IMR-90 (cell line): Measurements from ENCODE around the gene TMEM107. TPM values are rescaled to one million over a fixed set of nuclear protein-coding genes. Genes with fewer than 3 reads are reported as not detected.

Source experiments
- ATAC-seq: fragments of 200-7000 bp; cut with Tn5 transposase; 2 replicates; pipeline ENCODE4 v1.9.1; 2020; ENCODE audit warnings: low read depth, mild to moderate bottlenecking, moderate library complexity
- BruUV-seq: library from RNA; stranded (reverse); fragments of 400-500 nt; replicated peaks from 2 replicates; lab custom pipeline; 2021; lab: Mats Ljungman, UMichigan
- CTCF ChIA-PET: fragments of 300-600 bp; formaldehyde crosslinking; extraction: SDS; loops from one replicate; lab custom pipeline; 2021; ENCODE audit warnings: antibody characterized with exemption; lab: Yijun Ruan, JAX
- POLR2A ChIA-PET: fragments of 300-600 bp; sonication (Branson Sonifier 250); formaldehyde crosslinking; loops from one replicate; lab custom pipeline; 2022; ENCODE audit warnings: antibody characterized with exemption; ENCODE audit not compliant: unreplicated experiment; lab: Charles Lee
- DNase-seq: peaks from one replicate; pipeline ENCODE4 v3.0.0; 2013
- H2AFZ ChIP-seq: replicated peaks from 2 replicates; pipeline ENCODE3; 2013; ENCODE audit warnings: low read length, mild to moderate bottlenecking; ENCODE audit not compliant: poor library complexity
- H2AK5ac ChIP-seq: 2 replicates; pipeline ENCODE4 v1.6.1; 2013; ENCODE audit warnings: low read depth, low read length, inconsistent platforms
- H2AK9ac ChIP-seq: replicated peaks from 2 replicates; pipeline ENCODE3; 2013; ENCODE audit warnings: mild to moderate bottlenecking, low read depth, low read length, moderate library complexity; ENCODE audit not compliant: poor library complexity
- H2BK120ac ChIP-seq: 2 replicates; pipeline ENCODE4 v1.6.1; 2013; ENCODE audit warnings: low read depth, low read length, inconsistent platforms
- H2BK15ac ChIP-seq: 3 replicates; pipeline ENCODE4 v1.6.1; 2013; ENCODE audit warnings: low read depth, low read length, inconsistent platforms
- H2BK20ac ChIP-seq: 2 replicates; pipeline ENCODE4 v1.6.1; 2013; ENCODE audit warnings: low read depth, mild to moderate bottlenecking, inconsistent platforms, low read length, moderate library complexity
- H2BK5ac ChIP-seq: 2 replicates; pipeline ENCODE4 v1.6.1; 2013; ENCODE audit warnings: mild to moderate bottlenecking, low read depth, low read length, inconsistent platforms; ENCODE audit not compliant: poor library complexity, severe bottlenecking
- H3K14ac ChIP-seq: replicated peaks from 2 replicates; pipeline ENCODE4 v1.6.1; 2013; ENCODE audit warnings: low read depth, low read length, inconsistent platforms
- H3K18ac ChIP-seq: 2 replicates; pipeline ENCODE4 v1.6.1; 2013; ENCODE audit warnings: low read depth, low read length, control low read depth
- H3K23ac ChIP-seq: 2 replicates; pipeline ENCODE4 v1.6.1; 2013; ENCODE audit warnings: low read depth, low read length, inconsistent platforms
- H3K27ac ChIP-seq: 2 replicates; pipeline ENCODE4 v1.5.1; 2013; ENCODE audit warnings: mild to moderate bottlenecking, control low read depth, low read length; ENCODE audit not compliant: insufficient read depth
- H3K27me3 ChIP-seq: 2 replicates; pipeline ENCODE4 v1.6.1; 2013; ENCODE audit warnings: low read length; ENCODE audit not compliant: control insufficient read depth, insufficient read depth
- H3K36me3 ChIP-seq: 2 replicates; pipeline ENCODE4 v1.6.1; 2013; ENCODE audit warnings: low read length, mixed read lengths; ENCODE audit not compliant: control insufficient read depth, insufficient read depth
- H3K4ac ChIP-seq: 2 replicates; pipeline ENCODE4 v1.6.1; 2013; ENCODE audit warnings: low read depth, low read length, inconsistent platforms
- H3K4me1 ChIP-seq: 2 replicates; pipeline ENCODE4 v1.6.1; 2013; ENCODE audit warnings: low read length, mixed read lengths; ENCODE audit not compliant: control insufficient read depth, insufficient read depth
- H3K4me2 ChIP-seq: 2 replicates; pipeline ENCODE4 v1.6.1; 2013; ENCODE audit warnings: low read depth, mild to moderate bottlenecking, control low read depth, low read length, moderate library complexity
- H3K4me3 ChIP-seq: 2 replicates; pipeline ENCODE4 v1.5.1; 2013; ENCODE audit warnings: low read depth, mild to moderate bottlenecking, control low read depth, low read length, moderate library complexity; ENCODE audit not compliant: insufficient read depth
- H3K56ac ChIP-seq: 2 replicates; pipeline ENCODE4 v1.6.1; 2013; ENCODE audit warnings: low read length, inconsistent platforms; ENCODE audit not compliant: insufficient read depth; ENCODE audit errors: extremely low read depth
- H3K79me1 ChIP-seq, 2 experiments: 2 replicates each; pipeline ENCODE4 v1.6.1; 2013; ENCODE audit warnings: low read length in 2 of 2, inconsistent platforms in 1 of 2, low read depth in 1 of 2
- H3K9ac ChIP-seq: 2 replicates; pipeline ENCODE4 v1.6.1; 2013; ENCODE audit warnings: low read depth, low read length, control low read depth
- H3K9me1 ChIP-seq: 2 replicates; pipeline ENCODE4 v1.6.1; 2013; ENCODE audit warnings: low read length, inconsistent platforms; ENCODE audit not compliant: insufficient read depth
- H3K9me3 ChIP-seq: 2 replicates; pipeline ENCODE4 v1.6.1; 2013; ENCODE audit warnings: low read length; ENCODE audit not compliant: control insufficient read depth, insufficient read depth
- H4K20me1 ChIP-seq: 2 replicates; pipeline ENCODE4 v1.6.1; 2013; ENCODE audit warnings: low read length, inconsistent platforms; ENCODE audit not compliant: insufficient read depth
- H4K5ac ChIP-seq: 2 replicates; pipeline ENCODE4 v1.6.1; 2013; ENCODE audit warnings: mild to moderate bottlenecking, low read depth, low read length, control low read depth
- H4K8ac ChIP-seq, 2 experiments: 2 replicates each; pipeline ENCODE4 v1.6.1; 2013; ENCODE audit warnings: low read depth in 2 of 2, low read length in 2 of 2, control low read depth in 1 of 2, inconsistent platforms in 1 of 2
- H4K91ac ChIP-seq: 2 replicates; pipeline ENCODE4 v1.6.1; 2013; ENCODE audit warnings: low read depth, low read length, inconsistent platforms; ENCODE audit not compliant: insufficient read depth
- CEBPB ChIP-seq: IDR thresholded peaks from 2 replicates; pipeline ENCODE4 v1.6.1; 2012; ENCODE audit warnings: low read depth, low read length, improper control_type of control experiment
- FOS ChIP-seq: fragments of 150-350 bp; IDR thresholded peaks from 2 replicates; pipeline ENCODE4 v1.6.1; 2016; ENCODE audit warnings: low read depth, low read length
- MAFK ChIP-seq: IDR thresholded peaks from 2 replicates; pipeline ENCODE4 v1.6.1; 2012; ENCODE audit warnings: low read depth, low read length, improper control_type of control experiment
- MXI1 ChIP-seq: IDR thresholded peaks from 2 replicates; pipeline ENCODE4 v1.6.1; 2012; ENCODE audit warnings: low read depth, mild to moderate bottlenecking, low read length, moderate library complexity, borderline replicate concordance
- NFE2L2 ChIP-seq: fragments of 150-350 bp; IDR thresholded peaks from 2 replicates; pipeline ENCODE4 v1.6.1; 2016; ENCODE audit warnings: low read depth, mild to moderate bottlenecking, low read length
- POLR2A ChIP-seq: IDR thresholded peaks from 2 replicates; pipeline ENCODE4 v1.6.1; 2012; ENCODE audit warnings: mild to moderate bottlenecking, low read depth, low read length
- RAD21 ChIP-seq: IDR thresholded peaks from 2 replicates; pipeline ENCODE4 v1.6.1; 2012; ENCODE audit warnings: low read length, improper control_type of control experiment
- RCOR1 ChIP-seq: IDR thresholded peaks from 2 replicates; pipeline ENCODE4 v1.6.1; 2012; ENCODE audit warnings: mild to moderate bottlenecking, low read length, improper control_type of control experiment; ENCODE audit not compliant: insufficient replicate concordance
- RFX5 ChIP-seq: IDR thresholded peaks from 2 replicates; pipeline ENCODE4 v1.8.0; 2012; ENCODE audit warnings: low read depth, mild to moderate bottlenecking, low read length, moderate library complexity
- SMC3 ChIP-seq: fragments of 150-350 bp; IDR thresholded peaks from 2 replicates; pipeline ENCODE4 v1.6.1; 2016; ENCODE audit warnings: low read depth, mild to moderate bottlenecking, antibody characterized with exemption, low read length, moderate library complexity
- WGBS, 2 experiments: methylation state at CpG; one replicate each; pipeline versions ENCODE4 v1.1.5 to v1.1.7; 2013; ENCODE audit warnings: missing lambda C conversion rate in 2 of 2; ENCODE audit not compliant: insufficient read length in 1 of 2; ENCODE audit errors: extremely low coverage in 2 of 2; 5-methylcytosine and 5-hydroxymethylcytosine counted together
- dilution Hi-C: fragments of 300-500 bp; cut with HindIII; formaldehyde crosslinking; loops from one replicate; pipeline ENCODE4 v1.14.3; 2018; ENCODE audit warnings: low sequenced_read_pairs; ENCODE audit not compliant: unreplicated experiment
- in situ Hi-C: fragments of 300-500 bp; cut with MboI; formaldehyde crosslinking; loops from 3 replicates; pipeline ENCODE4 v1.14.3; 2019; ENCODE audit warnings: low sequenced_read_pairs, inconsistent platforms, mixed read lengths
- intact Hi-C: fragments of 100-400 bp; cut with micrococcal nuclease; formaldehyde crosslinking; loops from 2 replicates; pipeline ENCODE4 v1.10.0; 2022
- polyA plus RNA-seq, 3 experiments: library from polyadenylated mRNA; depleted of rRNA; stranded (reverse); fragments of >200 nt; gene quantifications; 2 replicates each; pipeline ENCODE4 v1.2.3, GENCODE V29; 2012; ENCODE audit warnings: low replicate concordance in 1 of 3
- total RNA-seq: library from RNA; depleted of rRNA; stranded (reverse); fragments of >200 nt; gene quantifications from 2 replicates; pipeline ENCODE4 v1.2.3, GENCODE V29; 2012
- TF ChIP-seq, protein P1 (sequence below): fragments of 150-350 bp; IDR thresholded peaks from 2 replicates; pipeline ENCODE4 v1.6.1; 2016; ENCODE audit warnings: low read depth, mild to moderate bottlenecking, low read length, moderate library complexity, borderline replicate concordance
- TF ChIP-seq, protein P2 (sequence below): fragments of 150-350 bp; IDR thresholded peaks from 2 replicates; pipeline ENCODE4 v1.6.1; 2017; ENCODE audit warnings: mild to moderate bottlenecking, antibody characterized with exemption, low read length, low read depth
- TF ChIP-seq, protein P3 (sequence below): conservative IDR thresholded peaks from 2 replicates; pipeline ENCODE4 v1.5.1; 2012; ENCODE audit warnings: mild to moderate bottlenecking, low read depth, low read length, improper control_type of control experiment

The TMEM107 gene
- total and polyA plus RNA-seq, 2 of the 4 experiments (the other 2 are of a cell fraction), result 12.9 to 14.3 TPM

DNA sequence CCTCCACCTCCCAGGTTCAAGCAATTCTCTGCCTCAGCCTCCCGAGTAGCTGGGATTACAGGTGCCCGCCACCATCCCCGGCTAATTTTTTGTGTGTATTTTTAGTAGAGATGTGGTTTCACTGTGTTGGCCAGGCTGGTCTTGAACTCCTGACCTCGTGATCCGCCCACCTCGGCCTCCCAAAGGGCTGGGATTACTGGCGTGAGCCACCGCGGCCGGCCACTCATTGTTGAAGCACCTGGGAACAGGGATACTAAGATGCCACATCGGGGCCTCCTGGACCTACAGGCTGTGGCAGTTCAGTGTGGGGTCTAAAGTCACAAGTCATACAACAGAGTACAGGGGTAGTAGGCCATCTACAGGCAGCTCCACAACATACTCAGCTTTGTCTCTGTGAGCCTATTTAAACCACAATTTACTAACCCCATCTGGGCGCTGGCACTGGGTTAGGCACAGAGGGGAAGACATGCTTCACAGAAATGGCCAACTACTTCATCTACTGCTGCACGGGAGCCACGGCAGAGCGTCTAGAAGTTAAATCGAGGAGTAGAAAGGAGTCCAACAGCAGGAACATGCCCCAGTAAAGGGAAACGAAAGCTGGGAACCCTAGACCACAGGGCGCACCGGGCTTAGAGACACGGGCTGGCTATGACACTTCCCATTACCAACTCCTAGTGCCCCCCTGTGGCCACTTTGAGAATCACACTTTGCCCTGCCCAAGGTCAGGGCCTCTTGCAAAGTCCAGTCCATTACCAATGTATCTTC lies 17.7 kb downstream of the TMEM107 start:
- Histone ChIP-seq H4K91ac (no peak overlapping the region), H3K4me3 (no peak overlapping the region), H2AK9ac (peak overlapping the region; percentile 90), H3K9me3 (no peaks in the 10 kb centered on the region), H3K27me3 (no peaks in the 10 kb centered on the region), H3K27ac (0 out of 2 replicates have a peak overlapping the region, but pooled peaks have one; percentile 16), H3K4me2 (no peak overlapping the region), H2BK5ac (no peak overlapping the region), H2BK120ac (no peak overlapping the region), H4K8ac (peak overlapping the region in 1 of 2 experiments; percentile 71; a peak in 1 of 4 replicates), H2AFZ (peak overlapping the region; percentile 67), H3K14ac (no peak overlapping the region), H3K9ac (0 out of 2 replicates have a peak overlapping the region, but pooled peaks have one; percentile 14), H3K56ac (0 out of 2 replicates have a peak overlapping the region, but pooled peaks have one; percentile 3), H2AK5ac (peak overlapping the region; percentile 69), H3K4me1 (peaks cover 22% of the 10 kb centered on the region), H3K23ac (no peak overlapping the region), H2BK20ac (no peak overlapping the region), H3K36me3 (peaks cover 15% of the 10 kb centered on the region), H4K20me1 (peaks cover 14% of the 10 kb centered on the region), H3K9me1 (peaks cover 11% of the 10 kb centered on the region), H4K5ac (no peak overlapping the region), H3K18ac (no peak overlapping the region), H3K4ac (peak overlapping the region; percentile 30; the same call in 1 of the 2 replicates), H3K79me1 (peaks cover 19 to 52% of the 10 kb centered on the region in 2 experiments), H2BK15ac (no peak overlapping the region)
- ATAC-seq, result peak; percentile 30
- in situ Hi-C loops, result loop anchor here (25.0 kb wide), 1 partner anchor 921 kb away; the partner anchor contains the start of genes DVL2, GABARAP and PHF23
- intact Hi-C loops, result loop anchor here (1.0 to 5.0 kb wide), 2 partner anchors 20 to 76 kb away; no protein-coding TSS in a partner anchor
- ChIA-PET POLR2A (interaction anchor here (1.1 kb wide), 1 partner anchor 15 kb away, joined by 4 read pairs; no protein-coding TSS in a partner anchor), CTCF (interaction anchor here (0.7 to 1.1 kb wide), 3 partner anchors 20 to 38 kb away, joined by 3 read pairs; no protein-coding TSS in a partner anchor)
- 80% methylated on average over 7 of the region's 20 CpGs; no CpG with 5 or more reads in 1 of the 2 experiments for WGBS, 2 experiments
- BruUV-seq, result no TSS peak
- dilution Hi-C loops, result no loop called here
- DNase-seq, result peak; percentile 87
- no peak for TF ChIP-seq MAFK
- TF ChIP-seq RAD21, result peak; percentile 79
- TF ChIP-seq MXI1, result peak; percentile 46; the same call in 1 of the 2 replicates
- no peak for TF ChIP-seq FOS
- TF ChIP-seq, protein P1, sequence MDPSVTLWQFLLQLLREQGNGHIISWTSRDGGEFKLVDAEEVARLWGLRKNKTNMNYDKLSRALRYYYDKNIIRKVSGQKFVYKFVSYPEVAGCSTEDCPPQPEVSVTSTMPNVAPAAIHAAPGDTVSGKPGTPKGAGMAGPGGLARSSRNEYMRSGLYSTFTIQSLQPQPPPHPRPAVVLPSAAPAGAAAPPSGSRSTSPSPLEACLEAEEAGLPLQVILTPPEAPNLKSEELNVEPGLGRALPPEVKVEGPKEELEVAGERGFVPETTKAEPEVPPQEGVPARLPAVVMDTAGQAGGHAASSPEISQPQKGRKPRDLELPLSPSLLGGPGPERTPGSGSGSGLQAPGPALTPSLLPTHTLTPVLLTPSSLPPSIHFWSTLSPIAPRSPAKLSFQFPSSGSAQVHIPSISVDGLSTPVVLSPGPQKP, result no peak
- TF ChIP-seq, protein P2, sequence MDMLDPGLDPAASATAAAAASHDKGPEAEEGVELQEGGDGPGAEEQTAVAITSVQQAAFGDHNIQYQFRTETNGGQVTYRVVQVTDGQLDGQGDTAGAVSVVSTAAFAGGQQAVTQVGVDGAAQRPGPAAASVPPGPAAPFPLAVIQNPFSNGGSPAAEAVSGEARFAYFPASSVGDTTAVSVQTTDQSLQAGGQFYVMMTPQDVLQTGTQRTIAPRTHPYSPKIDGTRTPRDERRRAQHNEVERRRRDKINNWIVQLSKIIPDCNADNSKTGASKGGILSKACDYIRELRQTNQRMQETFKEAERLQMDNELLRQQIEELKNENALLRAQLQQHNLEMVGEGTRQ, result 0 out of 2 replicates have a peak, but pooled peaks have one; percentile 19
- peak; percentile 74 for TF ChIP-seq SMC3
- TF ChIP-seq RCOR1, result no peak
- TF ChIP-seq, protein P3, sequence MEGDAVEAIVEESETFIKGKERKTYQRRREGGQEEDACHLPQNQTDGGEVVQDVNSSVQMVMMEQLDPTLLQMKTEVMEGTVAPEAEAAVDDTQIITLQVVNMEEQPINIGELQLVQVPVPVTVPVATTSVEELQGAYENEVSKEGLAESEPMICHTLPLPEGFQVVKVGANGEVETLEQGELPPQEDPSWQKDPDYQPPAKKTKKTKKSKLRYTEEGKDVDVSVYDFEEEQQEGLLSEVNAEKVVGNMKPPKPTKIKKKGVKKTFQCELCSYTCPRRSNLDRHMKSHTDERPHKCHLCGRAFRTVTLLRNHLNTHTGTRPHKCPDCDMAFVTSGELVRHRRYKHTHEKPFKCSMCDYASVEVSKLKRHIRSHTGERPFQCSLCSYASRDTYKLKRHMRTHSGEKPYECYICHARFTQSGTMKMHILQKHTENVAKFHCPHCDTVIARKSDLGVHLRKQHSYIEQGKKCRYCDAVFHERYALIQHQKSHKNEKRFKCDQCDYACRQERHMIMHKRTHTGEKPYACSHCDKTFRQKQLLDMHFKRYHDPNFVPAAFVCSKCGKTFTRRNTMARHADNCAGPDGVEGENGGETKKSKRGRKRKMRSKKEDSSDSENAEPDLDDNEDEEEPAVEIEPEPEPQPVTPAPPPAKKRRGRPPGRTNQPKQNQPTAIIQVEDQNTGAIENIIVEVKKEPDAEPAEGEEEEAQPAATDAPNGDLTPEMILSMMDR, result peak; percentile 86
- no peak for TF ChIP-seq RFX5
- TF ChIP-seq NFE2L2, result no peak
- 0 out of 2 replicates have a peak, but pooled peaks have one; percentile 26 for TF ChIP-seq POLR2A
- TF ChIP-seq CEBPB, result 0 out of 2 replicates have a peak, but pooled peaks have one; percentile 13
